Memory B cell (primary cell): Measurements from ENCODE around the gene VSX2.

Source experiments
- ATAC-seq: fragments of 150-1000 bp; cut with Tn5 transposase; 2 replicates; pipeline ENCODE4 v1.10.0; 2021; ENCODE audit warnings: low read depth, mild to moderate bottlenecking, moderate library complexity
- DNase-seq, 2 donors: peaks; one replicate each; pipeline ENCODE4 v3.0.0; 2022; ENCODE audit warnings: low spot score in 2 of 2
- H3K27ac Mint-ChIP-seq: one replicate; pipeline ENCODE4 v1.8.0; 2022; ENCODE audit warnings: mild to moderate bottlenecking, moderate library complexity, mixed read lengths
- H3K27me3 Mint-ChIP-seq: one replicate; pipeline ENCODE4 v1.8.0; 2022; ENCODE audit warnings: mixed read lengths
- H3K36me3 Mint-ChIP-seq: one replicate; pipeline ENCODE4 v1.8.0; 2022; ENCODE audit warnings: mild to moderate bottlenecking, mixed read lengths
- H3K4me1 Mint-ChIP-seq: one replicate; pipeline ENCODE4 v1.8.0; 2022; ENCODE audit warnings: mixed read lengths
- H3K4me3 Mint-ChIP-seq: one replicate; pipeline ENCODE4 v1.8.0; 2022; ENCODE audit warnings: mild to moderate bottlenecking, moderate library complexity, mixed read lengths
- H3K9me3 Mint-ChIP-seq: one replicate; pipeline ENCODE4 v1.8.0; 2022; ENCODE audit warnings: mixed read lengths

Gene VSX2

DNA sequence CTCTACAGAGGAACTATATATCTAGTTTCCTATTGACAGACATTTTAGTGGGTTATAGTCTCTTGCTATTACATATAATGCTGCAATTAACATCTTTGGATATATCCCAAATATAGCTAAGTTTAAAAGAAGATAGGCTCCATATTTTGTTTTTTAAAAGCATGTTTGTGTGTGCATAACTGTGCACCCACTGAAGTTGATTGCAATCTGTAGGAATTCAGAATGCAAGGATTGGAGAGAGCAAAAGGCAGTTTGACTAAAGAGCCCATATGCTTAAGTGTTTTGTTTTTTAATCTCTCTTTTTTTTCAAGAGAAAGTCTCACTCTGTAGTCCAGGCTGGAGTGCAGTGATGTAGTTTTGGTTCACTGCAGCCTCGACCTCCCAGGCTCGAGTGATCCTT lies 72.9 kb downstream of the VSX2 start:
- H3K36me3 Mint-ChIP-seq = no peaks in the 10 kb centered on the region
- H3K27ac Mint-ChIP-seq = no peak overlapping the region
- H3K4me3 Mint-ChIP-seq = no peak overlapping the region
- no peaks in the 10 kb centered on the region for H3K9me3 Mint-ChIP-seq
- no peaks in the 10 kb centered on the region for H3K4me1 Mint-ChIP-seq
- ATAC-seq (no peak), DNase-seq (no peak)
- H3K27me3 Mint-ChIP-seq = peaks cover 7% of the 10 kb centered on the region
